Stomach (tissue), 4 donors: ENCODE measurements around the gene CDK17.

Experiments used
- EP300 ChIP-seq: sonication (generic); formaldehyde crosslinking; IDR thresholded peaks from one replicate; pipeline ENCODE4 v1.6.1; 2017; ENCODE audit warnings: antibody characterized with exemption
- POLR2A ChIP-seq, 4 donors: fragments of 450-650 bp; IDR thresholded peaks; one replicate each; pipeline ENCODE4 v1.6.1; 2016; ENCODE audit warnings: antibody characterized with exemption in 4 of 4, control low read depth in 2 of 4, mild to moderate bottlenecking in 1 of 4, moderate library complexity in 1 of 4
- POLR2AphosphoS5 ChIP-seq, 3 donors: sonication (generic); formaldehyde crosslinking; IDR thresholded peaks; one replicate each; pipeline ENCODE4 v1.6.1; 2016; ENCODE audit warnings: antibody characterized with exemption in 3 of 3
- TF ChIP-seq, protein P1 (sequence below), 7 experiments: fragments of 450-650 bp in 4 of 7; fragments of 200-600 bp in 3 of 7; sonication (generic) in 3 of 7; IDR thresholded peaks; one replicate each; pipeline ENCODE4 v1.5.1; 2016 to 2019; ENCODE audit warnings: antibody characterized with exemption in 7 of 7, control low read depth in 2 of 7, mild to moderate bottlenecking in 1 of 7

- TF ChIP-seq POLR2A (IDR thresholded peaks at IDR 0.05) (no peak), EP300 (no peak), POLR2AphosphoS5 (IDR thresholded peaks at IDR 0.05) (no peak)
- TF ChIP-seq, protein P1, sequence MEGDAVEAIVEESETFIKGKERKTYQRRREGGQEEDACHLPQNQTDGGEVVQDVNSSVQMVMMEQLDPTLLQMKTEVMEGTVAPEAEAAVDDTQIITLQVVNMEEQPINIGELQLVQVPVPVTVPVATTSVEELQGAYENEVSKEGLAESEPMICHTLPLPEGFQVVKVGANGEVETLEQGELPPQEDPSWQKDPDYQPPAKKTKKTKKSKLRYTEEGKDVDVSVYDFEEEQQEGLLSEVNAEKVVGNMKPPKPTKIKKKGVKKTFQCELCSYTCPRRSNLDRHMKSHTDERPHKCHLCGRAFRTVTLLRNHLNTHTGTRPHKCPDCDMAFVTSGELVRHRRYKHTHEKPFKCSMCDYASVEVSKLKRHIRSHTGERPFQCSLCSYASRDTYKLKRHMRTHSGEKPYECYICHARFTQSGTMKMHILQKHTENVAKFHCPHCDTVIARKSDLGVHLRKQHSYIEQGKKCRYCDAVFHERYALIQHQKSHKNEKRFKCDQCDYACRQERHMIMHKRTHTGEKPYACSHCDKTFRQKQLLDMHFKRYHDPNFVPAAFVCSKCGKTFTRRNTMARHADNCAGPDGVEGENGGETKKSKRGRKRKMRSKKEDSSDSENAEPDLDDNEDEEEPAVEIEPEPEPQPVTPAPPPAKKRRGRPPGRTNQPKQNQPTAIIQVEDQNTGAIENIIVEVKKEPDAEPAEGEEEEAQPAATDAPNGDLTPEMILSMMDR (IDR thresholded peaks at IDR 0.05): no peak
These were observed 24.2 kb downstream of the CDK17 start for GRCh38 chr12:96375841-96376604.
